GM18870 (cell line): ENCODE results near the gene CIBAR2.
"Not testable (repeated sequence)": the region's sequence is repeated elsewhere in the genome, so short reads cannot be mapped to it uniquely, and the experiment has no call there.

Experiments used
- ATAC-seq: cut with Tn5 transposase; IDR thresholded peaks from one replicate; pipeline ENCODE4 v1.9.1; 2021; ENCODE audit warnings: moderate library complexity; ENCODE audit not compliant: unreplicated experiment

Gene CIBAR2

DNA sequence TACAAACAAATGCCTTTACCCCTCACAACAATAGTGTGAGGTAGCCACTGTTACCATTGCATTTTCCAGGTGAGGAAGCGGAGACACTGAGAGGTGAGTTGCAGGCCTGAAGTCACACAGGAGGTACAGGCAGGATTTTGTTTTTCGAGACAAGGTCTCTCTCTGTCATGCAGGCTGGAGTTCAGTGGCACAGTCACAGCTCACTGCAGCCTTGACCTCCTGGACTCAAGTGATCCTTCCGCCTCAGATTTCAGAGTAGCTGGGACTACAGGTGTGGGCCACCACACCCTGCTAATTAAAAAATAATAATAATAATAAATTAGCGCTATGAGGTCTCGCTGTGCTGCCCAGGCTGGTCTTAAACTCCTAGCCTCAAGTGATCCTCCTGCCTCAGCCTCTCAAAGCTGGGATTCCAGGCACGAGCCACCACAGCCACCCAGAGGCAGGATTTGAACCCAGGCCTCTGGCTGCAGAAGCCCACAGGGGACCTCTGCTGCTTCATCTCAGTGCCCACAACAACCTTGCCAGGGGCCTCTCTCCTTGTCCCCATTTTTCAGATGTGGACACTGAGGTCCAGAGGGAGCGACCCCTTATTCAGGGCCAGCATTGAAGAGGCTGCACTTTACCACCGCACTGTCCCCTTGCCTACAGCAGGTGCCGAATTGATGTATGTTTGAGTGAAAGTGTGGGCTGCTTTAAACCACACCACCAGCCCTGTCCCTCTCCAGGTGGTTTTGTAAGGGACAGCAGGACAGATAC is 16.0 kb upstream of the CIBAR2 start:
- no peak for ATAC-seq

DNA sequence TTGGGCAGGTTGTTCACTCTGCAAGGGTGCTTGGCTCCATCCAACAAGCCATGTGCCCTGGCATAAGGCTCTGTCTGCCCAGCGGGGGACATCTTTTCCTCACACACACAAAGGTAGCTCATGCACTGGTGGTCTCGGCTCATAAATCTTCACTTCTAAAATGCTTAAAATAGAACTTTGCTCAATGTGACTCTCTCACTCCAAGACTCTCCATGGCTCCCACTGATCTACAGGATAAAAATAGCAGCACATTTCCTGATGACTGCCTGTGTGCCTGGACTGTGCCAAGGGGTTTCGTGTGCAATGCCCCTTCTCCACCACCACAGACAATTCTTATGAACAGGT is 15.1 kb upstream of the CIBAR2 start:
- ATAC-seq: no peak

DNA sequence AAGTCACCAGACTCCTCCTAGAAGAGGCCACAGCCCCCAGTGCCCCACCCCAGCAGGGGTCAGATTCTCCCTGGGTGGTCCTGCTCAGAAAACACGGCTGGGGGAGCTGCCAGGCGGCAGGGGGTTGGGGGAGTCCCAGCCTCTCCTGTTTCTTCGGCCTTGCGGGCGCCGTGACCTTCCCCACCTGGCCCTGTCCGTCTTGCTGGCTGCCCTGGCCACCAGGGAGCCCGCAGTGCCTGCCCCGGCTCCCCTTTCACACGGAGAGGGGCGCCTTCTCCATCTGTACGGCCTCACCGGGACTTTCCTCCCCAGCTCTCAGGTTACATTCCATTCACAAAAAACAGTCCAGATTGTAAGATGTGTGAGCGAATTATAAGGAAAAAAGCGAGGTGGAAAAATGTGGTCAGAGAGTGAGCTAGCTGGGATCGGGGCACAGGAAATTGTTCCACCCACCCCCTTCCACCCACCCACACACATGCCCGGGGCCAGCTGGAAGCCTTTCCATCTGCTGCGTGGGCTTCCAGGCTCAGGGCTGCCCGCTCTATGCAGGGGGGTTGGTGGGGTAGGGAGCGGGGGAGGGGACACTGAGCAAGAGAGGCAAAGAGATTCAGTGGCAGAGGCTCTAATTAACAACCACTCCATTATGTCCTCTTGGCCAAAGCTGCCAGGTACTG is 14.6 kb upstream of the CIBAR2 start:
- ATAC-seq: no peak

DNA sequence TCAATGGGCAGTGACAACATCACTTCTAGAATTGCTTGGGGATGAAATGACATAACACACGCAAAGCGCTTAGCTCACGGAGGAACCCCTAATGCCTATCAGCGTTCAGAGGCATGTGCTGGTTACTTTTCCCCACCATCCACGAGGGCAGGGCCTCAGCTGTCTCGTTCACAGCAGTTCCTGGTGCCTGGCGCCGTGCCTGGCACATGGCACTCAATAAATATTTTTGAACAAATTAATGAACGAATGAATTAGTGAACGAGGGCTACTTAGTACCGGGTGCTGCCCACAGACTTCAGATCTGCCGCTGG is 14.1 kb upstream of the CIBAR2 start:
- no peak for ATAC-seq

DNA sequence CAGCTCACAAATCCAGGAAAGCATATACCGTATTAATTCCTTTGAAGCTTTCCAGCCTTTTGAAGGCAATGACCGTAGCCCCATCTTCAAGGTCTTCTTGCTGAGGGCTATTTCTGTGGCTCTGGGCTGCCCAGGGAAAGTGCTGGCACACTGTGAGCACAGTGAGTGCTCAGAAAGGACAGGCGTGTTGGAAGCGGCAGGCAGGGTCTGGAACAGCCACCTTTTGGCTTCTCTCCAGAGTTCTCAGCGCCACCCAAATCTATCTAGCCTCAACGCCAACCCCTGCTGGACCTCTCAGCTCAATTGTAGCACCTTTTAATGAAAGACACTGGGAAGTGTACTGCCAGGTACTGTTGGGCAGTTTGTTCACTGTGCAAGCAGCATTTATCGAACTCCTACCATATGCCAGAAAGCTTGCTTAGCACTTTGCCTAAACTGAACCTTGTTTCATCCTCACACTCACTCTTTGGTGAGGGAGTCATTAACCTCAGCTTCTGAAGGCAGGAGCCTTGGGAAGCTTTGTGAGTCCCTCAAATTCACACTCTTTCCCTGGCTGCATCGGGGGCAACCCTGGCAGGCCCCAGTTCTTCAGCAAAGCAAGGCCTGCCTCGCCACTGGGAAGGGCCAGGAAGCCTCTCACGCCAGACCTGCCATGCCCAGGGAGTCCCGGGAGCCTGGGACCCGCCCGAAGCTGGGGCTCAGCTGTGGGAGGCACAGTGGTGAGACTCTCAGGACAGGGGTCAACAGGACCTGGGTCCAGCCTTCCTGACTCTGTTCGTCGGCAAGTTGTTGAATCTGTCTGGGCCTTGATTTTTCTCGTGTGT is 13.5 kb upstream of the CIBAR2 start:
- no peak for ATAC-seq

DNA sequence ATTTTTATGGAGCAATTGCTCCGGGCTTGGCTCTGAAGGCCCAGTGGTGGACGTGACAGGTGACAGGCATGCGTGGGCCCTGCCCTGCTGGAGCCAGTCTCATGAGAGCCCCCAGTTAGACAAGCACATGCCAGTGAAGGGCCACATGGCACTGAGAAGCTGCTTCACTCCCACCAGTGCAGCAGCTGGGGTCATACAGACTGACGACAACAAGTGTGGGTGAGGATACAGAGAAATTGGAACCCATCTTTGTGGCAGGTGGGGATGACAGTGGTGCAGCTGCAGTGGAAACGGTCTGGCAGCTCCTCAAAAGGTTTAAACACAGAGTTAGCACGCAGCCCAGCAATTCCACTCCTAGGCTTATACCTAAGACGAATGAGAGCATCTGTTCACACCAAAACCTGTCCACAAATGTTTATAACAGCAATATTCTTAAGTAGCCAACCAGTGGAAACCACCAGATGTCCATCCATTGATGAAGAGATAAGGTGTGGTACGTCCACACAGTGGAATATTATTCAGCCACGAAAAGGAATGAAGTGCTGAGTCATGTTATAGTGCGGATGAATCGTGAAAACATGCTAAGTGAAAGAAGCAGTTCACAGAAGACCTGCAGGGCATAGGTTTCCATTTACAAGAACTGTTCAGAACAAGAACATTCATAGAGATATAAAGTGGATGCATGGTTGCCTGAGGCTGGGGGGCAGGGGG is 12.5 kb upstream of the CIBAR2 start:
- ATAC-seq: no peak

DNA sequence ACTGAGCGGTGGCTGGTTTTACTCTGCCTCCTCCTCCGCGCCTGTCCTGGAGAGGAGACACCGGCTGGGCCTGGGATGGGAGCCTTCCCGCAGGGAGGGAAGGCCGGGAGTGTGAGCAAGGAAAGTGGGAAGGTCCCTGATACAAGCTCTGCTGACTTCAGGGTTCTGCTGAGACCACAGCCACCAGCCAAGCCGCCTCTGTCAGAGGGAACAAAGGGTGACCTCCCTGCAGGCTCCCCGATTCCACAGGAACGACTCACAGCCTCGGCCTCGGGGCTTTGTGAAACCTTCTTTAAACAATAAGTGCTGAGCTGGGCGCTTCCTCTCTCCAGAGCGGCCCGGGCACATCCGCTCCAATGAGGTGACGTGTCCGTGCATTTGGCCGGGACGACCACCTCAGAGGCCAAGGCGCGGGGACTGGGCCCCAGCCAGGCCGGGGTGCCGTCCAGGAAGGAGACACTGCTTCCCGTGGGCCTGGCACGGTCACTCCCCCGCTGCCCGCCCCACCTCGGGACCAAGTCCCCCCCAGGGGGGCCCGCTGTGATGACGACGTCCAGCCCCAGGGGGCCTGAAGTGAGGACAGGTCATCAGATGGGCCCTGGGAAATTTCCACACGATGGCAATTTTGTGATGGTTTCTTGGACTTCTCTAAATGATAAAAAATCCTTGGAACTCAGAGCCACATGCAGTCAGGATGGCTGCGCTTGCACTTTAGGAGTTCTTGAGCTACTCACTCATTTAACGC is 11.8 kb upstream of the CIBAR2 start:
- no peak for ATAC-seq

DNA sequence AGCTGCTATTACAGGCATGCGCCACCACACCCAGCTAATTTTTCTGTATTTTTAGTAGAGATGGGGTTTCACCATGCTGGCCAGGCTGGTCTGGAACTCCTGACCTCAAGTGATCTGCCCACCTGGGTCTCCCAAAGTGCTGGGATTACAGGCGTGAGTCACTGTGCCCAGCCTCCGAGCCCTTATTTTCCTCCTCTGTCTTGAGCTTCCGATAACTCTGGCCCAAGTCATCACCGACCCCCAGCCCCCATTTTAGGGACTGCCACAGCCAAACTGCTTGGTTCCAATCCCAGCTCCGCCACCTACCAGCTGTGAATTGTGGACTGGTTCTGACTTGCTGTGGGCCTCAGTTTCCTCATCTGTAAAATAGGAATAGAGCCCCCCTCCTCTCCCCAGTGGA is 11.2 kb upstream of the CIBAR2 start:
- not testable (repeated sequence) for ATAC-seq

DNA sequence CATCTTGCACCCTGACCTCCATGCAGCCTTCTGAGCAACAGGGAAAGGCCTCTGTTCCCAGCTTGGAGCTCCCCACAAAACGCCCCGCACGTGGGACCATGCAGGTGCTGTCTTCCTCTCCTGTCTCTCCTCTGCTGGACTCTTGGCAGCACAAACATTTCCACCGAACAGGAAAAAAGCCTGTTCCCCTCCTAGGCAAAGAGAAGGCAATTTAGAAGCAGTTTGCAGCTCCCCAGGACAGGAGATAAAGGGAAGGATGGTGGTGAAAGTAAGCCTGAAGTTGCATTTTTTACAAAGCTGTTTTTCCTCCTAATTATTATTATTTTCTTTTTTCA is 7.7 kb upstream of the CIBAR2 start:
- no peak for ATAC-seq

DNA sequence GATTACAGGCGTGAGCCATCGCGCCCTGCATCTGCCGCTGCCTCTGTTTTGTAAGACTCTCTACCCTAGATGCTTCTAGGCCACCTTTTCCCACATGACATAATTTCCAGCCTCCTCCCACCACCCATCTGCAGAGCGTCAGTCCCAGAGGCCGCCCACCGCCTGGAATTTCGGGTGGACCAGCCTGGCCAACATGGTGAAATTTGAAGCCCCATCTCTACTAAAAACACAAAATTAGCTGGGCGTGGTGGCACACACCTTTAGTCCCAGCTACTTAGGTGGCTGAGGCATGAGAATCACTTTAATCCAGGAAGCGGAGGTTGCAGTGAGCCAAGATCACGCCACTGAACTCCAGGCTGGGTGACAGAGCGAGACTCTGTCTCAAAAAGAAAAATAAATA is 5.1 kb upstream of the CIBAR2 start:
- ATAC-seq: no peak

DNA sequence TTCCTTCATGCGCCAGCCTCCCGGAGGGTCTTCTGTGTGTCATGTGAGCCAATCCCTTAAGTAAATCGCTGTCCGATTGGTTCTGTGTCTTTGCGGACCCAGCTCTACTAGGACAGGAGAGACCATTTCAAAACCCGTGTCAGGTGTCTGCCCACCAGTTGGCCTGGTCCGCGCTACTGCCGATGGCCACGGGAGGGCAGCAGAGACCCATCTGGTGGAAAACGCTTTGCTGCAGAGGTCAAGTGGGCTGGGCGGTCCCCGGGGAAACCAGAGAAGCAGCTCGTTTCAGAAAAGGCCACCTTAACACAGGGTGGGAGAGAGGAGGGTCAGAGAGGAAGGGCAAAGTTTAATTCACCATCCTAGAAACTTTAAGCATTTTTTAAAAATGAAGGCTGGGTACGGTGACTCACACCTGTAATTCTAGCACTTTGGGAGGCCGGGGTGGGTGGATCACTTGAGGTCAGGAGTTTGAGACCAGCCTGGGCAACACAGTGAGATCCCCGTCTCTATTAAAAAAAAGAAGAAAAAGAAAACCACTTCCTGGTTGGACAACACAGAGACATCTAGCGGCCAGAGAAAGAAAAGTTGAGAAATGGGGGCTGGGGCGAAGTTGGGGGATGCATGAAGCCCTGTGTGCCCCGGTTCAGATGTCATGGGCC is 2.8 kb upstream of the CIBAR2 start:
- no peak for ATAC-seq

DNA sequence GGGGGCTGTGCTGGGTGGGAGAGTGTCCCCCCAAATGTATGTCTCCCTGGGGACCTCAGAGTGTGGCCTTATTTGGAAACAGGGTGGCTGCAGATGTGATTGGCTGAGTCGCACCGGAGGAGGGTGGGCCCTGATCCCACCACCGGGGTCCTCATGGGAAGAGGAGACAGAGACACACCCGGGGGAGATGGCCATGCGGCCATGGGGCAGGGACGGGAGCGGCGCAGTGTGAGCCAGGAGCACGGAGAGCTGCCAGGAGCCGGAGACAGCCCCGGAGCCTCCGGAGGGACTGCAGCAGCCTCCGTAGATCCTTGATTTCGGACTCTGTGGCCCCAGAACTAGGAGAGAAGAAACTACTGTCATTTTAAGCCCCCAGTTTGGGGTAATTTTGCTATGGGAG is 1.6 kb upstream of the CIBAR2 start:
- ATAC-seq: no peak

DNA sequence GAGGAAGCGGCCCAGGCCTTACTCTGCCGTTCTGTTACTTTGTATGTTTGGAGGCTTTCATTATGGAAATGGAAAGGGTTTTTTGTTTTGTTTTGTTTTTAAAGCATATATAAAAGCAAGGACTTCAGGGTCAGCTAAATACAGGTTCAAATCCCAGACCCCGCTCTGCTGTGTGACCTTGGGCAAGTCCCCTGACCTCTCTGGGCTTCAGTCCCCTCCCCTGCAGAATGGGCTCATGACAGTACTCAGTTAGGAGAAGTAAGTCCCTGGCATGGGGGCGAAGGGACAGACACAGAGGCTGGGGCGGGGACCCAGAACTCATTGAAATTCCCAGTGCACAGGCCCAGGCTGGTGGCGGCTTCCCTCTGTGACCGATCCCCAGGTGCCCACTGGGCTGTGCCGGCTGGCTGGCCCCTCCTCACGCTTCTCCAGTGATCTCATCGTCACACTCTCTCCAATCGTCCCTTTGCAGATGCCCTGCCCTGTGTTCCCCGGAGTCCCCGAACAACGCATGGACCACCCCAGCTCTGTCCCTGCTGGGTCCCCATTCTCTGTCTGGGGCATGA is 979 bp upstream of the CIBAR2 start:
- ATAC-seq: no peak

DNA sequence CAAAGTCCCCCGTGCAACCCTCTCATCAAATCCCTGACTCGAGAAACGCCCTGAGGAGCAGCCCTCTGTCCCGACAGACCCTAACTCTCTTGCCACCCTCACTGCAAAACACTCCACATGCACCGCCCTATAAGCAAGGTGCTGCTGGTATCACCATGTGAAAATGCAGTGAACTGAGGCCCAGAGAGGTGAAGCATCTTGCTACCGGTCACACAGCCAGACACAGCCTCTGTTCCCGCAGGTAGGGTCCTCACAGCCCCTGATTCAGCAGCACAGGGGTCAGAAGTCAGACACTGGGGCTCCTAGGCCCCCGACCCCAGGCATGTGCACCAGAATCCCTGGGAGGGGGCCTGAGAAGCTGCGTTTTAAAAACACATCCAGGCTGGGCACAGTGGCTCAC is 1.1 kb downstream of the CIBAR2 start:
- no peak for ATAC-seq

DNA sequence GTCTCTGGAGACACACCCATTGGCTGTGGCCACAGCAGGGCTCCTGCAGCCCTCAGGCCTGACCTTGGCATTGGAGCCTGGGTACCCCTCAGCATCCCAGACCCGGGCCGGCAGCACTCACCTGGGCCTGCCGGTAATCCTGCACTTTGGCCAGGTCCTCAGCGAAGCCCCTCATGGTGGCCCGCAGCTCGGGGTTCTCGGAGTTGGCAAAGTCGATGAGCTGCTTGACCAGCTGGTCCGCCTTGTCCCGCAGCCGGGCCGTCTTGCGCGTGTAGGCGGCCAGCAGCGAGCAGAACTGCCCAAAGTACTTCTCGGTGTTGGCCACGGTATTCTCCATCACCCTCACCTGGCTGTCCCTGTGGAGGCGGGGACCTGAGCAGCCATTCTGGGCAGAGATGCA is 2.2 kb downstream of the CIBAR2 start:
- no peak for ATAC-seq

DNA sequence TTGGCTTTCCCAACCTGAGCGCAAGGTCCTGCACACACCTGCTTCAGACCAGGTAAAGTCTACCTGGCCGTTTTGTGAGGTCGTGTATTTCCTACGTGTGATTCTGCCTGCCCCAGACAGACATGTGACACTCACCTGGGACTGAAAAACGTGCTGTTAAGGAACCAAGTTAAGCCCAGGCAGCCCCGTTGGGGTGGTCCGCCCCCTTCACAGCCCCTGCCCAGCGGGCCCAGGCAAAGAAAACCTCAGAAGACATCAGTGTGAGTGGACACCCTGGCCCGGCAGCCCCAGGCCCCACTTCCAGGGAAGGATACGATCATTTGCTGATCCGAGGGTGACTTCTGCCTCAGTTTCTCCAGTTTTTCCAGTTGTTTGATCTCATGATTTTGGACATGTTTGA is 4.7 kb downstream of the CIBAR2 start:
- no peak for ATAC-seq

DNA sequence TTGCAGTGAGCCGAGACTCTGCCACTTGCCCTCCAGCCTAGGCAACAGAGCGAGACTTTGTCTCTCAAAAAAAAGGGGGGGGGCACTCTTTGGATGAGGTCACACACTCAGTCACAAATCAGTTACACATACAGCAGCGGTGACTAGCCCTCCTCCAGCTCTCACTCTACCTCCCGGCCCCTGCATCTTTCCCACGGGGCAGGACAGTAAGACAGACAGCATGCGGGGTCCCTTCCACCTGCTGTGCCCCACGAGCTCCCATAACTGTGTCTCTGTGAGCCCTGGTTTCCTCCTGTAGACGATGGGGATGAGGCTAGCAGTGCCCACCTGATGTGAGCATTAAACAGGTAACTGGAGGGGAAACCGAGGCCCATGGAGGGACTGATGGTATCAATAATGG is 5.2 kb downstream of the CIBAR2 start:
- no peak for ATAC-seq

DNA sequence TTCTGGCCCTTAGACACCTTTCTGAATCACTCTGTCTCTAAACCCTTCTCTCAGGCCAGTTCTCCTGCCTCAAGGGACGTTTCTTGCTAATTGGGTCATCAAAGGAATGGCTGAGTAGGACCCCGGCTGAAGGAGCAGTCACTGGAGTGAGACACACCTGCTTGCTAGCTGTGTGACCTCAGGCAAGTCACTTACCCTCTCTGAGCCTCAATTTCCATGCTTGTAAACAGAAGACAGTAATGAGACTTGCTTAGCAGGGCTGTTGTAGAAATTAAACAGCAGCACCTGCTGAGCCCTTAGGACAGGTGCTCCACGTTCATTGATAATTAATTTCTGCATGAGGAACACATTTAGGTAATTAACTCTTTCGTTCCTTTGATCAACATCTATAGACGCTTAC is 6.8 kb downstream of the CIBAR2 start:
- no peak for ATAC-seq

DNA sequence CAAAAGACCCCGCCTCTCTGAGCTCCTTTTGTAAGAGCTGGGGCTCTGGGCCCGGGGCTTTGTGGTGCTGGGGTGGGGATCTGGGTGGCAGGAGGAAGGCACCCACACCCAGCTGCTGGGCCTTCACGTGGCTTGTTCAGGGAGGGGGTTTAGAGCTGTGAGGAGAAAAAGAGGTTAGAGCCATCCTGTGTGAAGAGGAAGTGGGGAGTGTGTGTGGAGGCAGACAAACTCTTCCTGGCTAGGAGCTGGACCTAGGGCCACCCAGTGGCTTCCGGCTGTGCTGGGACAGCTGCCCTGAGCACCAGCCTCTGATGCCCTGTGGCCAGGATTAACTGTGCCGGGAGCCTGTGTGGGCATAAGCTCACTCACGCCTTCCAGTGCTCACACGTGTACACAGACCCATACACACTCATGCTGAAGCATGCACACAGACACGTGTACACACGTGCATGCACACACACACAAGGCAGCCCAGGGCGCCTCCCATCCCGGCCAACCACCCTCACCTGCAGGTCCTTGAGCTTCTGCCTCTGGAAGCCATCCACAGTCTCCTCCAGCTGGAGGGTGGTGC is 7.4 kb downstream of the CIBAR2 start:
- no peak for ATAC-seq

DNA sequence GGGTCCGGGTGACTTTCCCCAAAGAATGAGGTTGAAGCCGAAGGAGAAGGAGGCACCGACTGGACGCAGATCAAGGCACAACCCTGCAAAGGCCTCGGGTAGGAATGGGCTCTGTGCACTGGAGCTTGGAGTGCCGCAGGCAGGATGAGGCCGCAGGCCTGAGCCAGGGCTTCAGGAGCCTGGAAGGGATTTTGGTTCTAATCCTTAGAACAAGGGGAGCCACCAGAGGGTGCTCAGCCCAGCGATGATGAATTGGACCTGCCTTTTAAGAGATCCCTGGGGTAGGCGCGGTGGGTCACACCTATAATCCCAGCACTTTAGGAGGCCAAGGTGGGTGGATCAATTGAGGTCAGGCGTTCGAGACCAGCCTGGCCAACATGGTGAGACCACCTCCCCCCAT is 8.1 kb downstream of the CIBAR2 start:
- no peak for ATAC-seq
